ENCODE results near the gene PUDP.
"Not testable (repeated sequence)": the region's sequence is repeated elsewhere in the genome, so short reads cannot be mapped to it uniquely, and the experiment has no call there.

Gene PUDP

GRCh38 chrX:7102119-7102518 is 45.8 kb downstream of the PUDP start:
- no peak for TF ChIP-seq POLR2A (IDR thresholded peaks at IDR 0.05; ENCODE audit: low read depth, low read length)
- TF ChIP-seq TAF1 (IDR thresholded peaks at IDR 0.05; ENCODE audit: borderline replicate concordance, low read depth, low read length) = no peak
- no peak for TF ChIP-seq POLR2AphosphoS5 (IDR thresholded peaks at IDR 0.05; ENCODE audit: low read depth, low read length)
- FAIRE-seq (no peak), DNase-seq (ENCODE audit: insufficient read length) (no peak)

GRCh38 chrX:7100022-7100421 is 47.9 kb downstream of the PUDP start:
- FAIRE-seq (no peak), DNase-seq (ENCODE audit: insufficient read length) (no peak)
- no peak for TF ChIP-seq POLR2A (IDR thresholded peaks at IDR 0.05; ENCODE audit: low read depth, low read length)
- TF ChIP-seq POLR2AphosphoS5 (IDR thresholded peaks at IDR 0.05; ENCODE audit: low read depth, low read length) = no peak
- TF ChIP-seq TAF1 (IDR thresholded peaks at IDR 0.05; ENCODE audit: borderline replicate concordance, low read depth, low read length) = no peak

GRCh38 chrX:7095657-7096056 is 52.3 kb downstream of the PUDP start:
- DNase-seq (ENCODE audit: insufficient read length) = not testable (repeated sequence)
- FAIRE-seq = peak; percentile 89

GRCh38 chrX:7093305-7093704 is 54.6 kb downstream of the PUDP start:
- TF ChIP-seq POLR2AphosphoS5 (IDR thresholded peaks at IDR 0.05; ENCODE audit: low read depth, low read length) (no peak), POLR2A (IDR thresholded peaks at IDR 0.05; ENCODE audit: low read depth, low read length) (no peak), TAF1 (IDR thresholded peaks at IDR 0.05; ENCODE audit: borderline replicate concordance, low read depth, low read length) (no peak)
- peak; percentile 5 for FAIRE-seq
- DNase-seq (ENCODE audit: insufficient read length) = no peak

- no peak for TF ChIP-seq POLR2A (IDR thresholded peaks at IDR 0.05; ENCODE audit: low read depth, low read length)
- no peak for TF ChIP-seq POLR2AphosphoS5 (IDR thresholded peaks at IDR 0.05; ENCODE audit: low read depth, low read length)
- TF ChIP-seq TAF1 (IDR thresholded peaks at IDR 0.05; ENCODE audit: borderline replicate concordance, low read depth, low read length) = no peak
- DNase-seq (ENCODE audit: insufficient read length) (no peak), FAIRE-seq (peak; percentile 27)
Measured at GRCh38 chrX:7092543-7092942, 55.4 kb downstream of the PUDP start.

- no peak for TF ChIP-seq POLR2A (IDR thresholded peaks at IDR 0.05; ENCODE audit: low read depth, low read length)
- no peak for TF ChIP-seq TAF1 (IDR thresholded peaks at IDR 0.05; ENCODE audit: borderline replicate concordance, low read depth, low read length)
- TF ChIP-seq POLR2AphosphoS5 (IDR thresholded peaks at IDR 0.05; ENCODE audit: low read depth, low read length) = no peak
- DNase-seq (ENCODE audit: insufficient read length) (no peak), FAIRE-seq (peak; percentile 24)
Measured at GRCh38 chrX:7091923-7092322, 56.0 kb downstream of the PUDP start.

- no peak for DNase-seq (ENCODE audit: insufficient read length)
- no peak for TF ChIP-seq POLR2A (IDR thresholded peaks at IDR 0.05; ENCODE audit: low read depth, low read length)
- FAIRE-seq = no peak
Measured at GRCh38 chrX:7090641-7091040, 57.3 kb downstream of the PUDP start.

GRCh38 chrX:7088968-7089615 is 58.9 kb downstream of the PUDP start:
- DNase-seq (ENCODE audit: insufficient read length) = no peak
- no peak for TF ChIP-seq POLR2AphosphoS5 (IDR thresholded peaks at IDR 0.05; ENCODE audit: low read depth, low read length)
- no peak for TF ChIP-seq POLR2A (IDR thresholded peaks at IDR 0.05; ENCODE audit: low read depth, low read length)
- TF ChIP-seq TAF1 (IDR thresholded peaks at IDR 0.05; ENCODE audit: borderline replicate concordance, low read depth, low read length) = no peak
- FAIRE-seq = peak; percentile 91

- peak; percentile 86 for FAIRE-seq
- DNase-seq (ENCODE audit: insufficient read length) = no peak
- TF ChIP-seq TAF1 (IDR thresholded peaks at IDR 0.05; ENCODE audit: borderline replicate concordance, low read depth, low read length) = no peak
- TF ChIP-seq POLR2A (IDR thresholded peaks at IDR 0.05; ENCODE audit: low read depth, low read length) = no peak
- no peak for TF ChIP-seq POLR2AphosphoS5 (IDR thresholded peaks at IDR 0.05; ENCODE audit: low read depth, low read length)
Measured at GRCh38 chrX:7086384-7086783, 61.6 kb downstream of the PUDP start.

- DNase-seq (ENCODE audit: insufficient read length) = no peak
- no peak for TF ChIP-seq POLR2AphosphoS5 (IDR thresholded peaks at IDR 0.05; ENCODE audit: low read depth, low read length)
- TF ChIP-seq TAF1 (IDR thresholded peaks at IDR 0.05; ENCODE audit: borderline replicate concordance, low read depth, low read length) = no peak
- no peak for TF ChIP-seq POLR2A (IDR thresholded peaks at IDR 0.05; ENCODE audit: low read depth, low read length)
- FAIRE-seq = peak; percentile 97
Measured at GRCh38 chrX:7085879-7086278, 62.1 kb downstream of the PUDP start.

GRCh38 chrX:7084841-7085240 is 63.1 kb downstream of the PUDP start:
- DNase-seq (ENCODE audit: insufficient read length) = no peak
- peak; percentile 73 for FAIRE-seq
- no peak for TF ChIP-seq TAF1 (IDR thresholded peaks at IDR 0.05; ENCODE audit: borderline replicate concordance, low read depth, low read length)
- no peak for TF ChIP-seq POLR2A (IDR thresholded peaks at IDR 0.05; ENCODE audit: low read depth, low read length)
- TF ChIP-seq POLR2AphosphoS5 (IDR thresholded peaks at IDR 0.05; ENCODE audit: low read depth, low read length) = no peak

GRCh38 chrX:7083468-7084396 is 64.2 kb downstream of the PUDP start:
- TF ChIP-seq POLR2AphosphoS5 (IDR thresholded peaks at IDR 0.05; ENCODE audit: low read depth, low read length) = peak; percentile 30; the same call in 1 of the 2 replicates
- no peak for TF ChIP-seq POLR2A (IDR thresholded peaks at IDR 0.05; ENCODE audit: low read depth, low read length)
- FAIRE-seq = peak; percentile 100
- DNase-seq (ENCODE audit: insufficient read length) = peak; percentile 23

Measured in GM12892 (cell line).